Adrenal gland (tissue), 12 donors: ENCODE results near the gene SEMA6A. TPM values are rescaled to one million over a fixed set of nuclear protein-coding genes. Genes with fewer than 3 reads are reported as not detected.
A peak's percentile ranks its signal among the peaks of the same experiment; 100 is the strongest.

Experiments
- DNase-seq, 7 donors: peaks; one replicate each; pipeline ENCODE4 v3.0.0-alpha.2; 2019 to 2020
- H3K27ac ChIP-seq, 5 donors: fragments of 200-600 bp; sonication (generic) in 4 of 5; 1 replicate in 3 of 5; 2 replicates in 2 of 5; pipeline versions ENCODE4 v1.5.1 to v1.8.0; 2016 to 2020; ENCODE audit warnings: mild to moderate bottlenecking in 1 of 5
- H3K27me3 ChIP-seq: fragments of 200-600 bp; 2 replicates; pipeline ENCODE4 v1.8.0; 2021
- H3K36me3 ChIP-seq, 2 donors: fragments of 200-600 bp; replicated peaks in 1 of 2; 1 replicate in 1 of 2; 2 replicates in 1 of 2; pipeline versions ENCODE4 v1.5.1 to v1.8.0; 2018 to 2022
- H3K4me1 ChIP-seq, 2 donors: fragments of 200-600 bp; replicated peaks in 1 of 2; 1 replicate in 1 of 2; 2 replicates in 1 of 2; pipeline versions ENCODE4 v1.5.1 to v1.8.0; 2018 to 2021
- H3K4me3 ChIP-seq, 4 donors: fragments of 200-600 bp; sonication (generic) in 3 of 4; one replicate each; pipeline ENCODE4 v1.5.1; 2016 to 2018
- H3K9me3 ChIP-seq, 3 donors: fragments of 200-600 bp; sonication (generic) in 1 of 3; replicated peaks in 1 of 3; 1 replicate in 2 of 3; 2 replicates in 1 of 3; pipeline versions ENCODE4 v1.5.1 to v1.8.0; 2016 to 2021
- POLR2A ChIP-seq, 2 donors: fragments of 450-650 bp; IDR thresholded peaks; one replicate each; pipeline ENCODE4 v1.6.1; 2017; ENCODE audit warnings: antibody characterized with exemption in 2 of 2, mild to moderate bottlenecking in 2 of 2, moderate library complexity in 1 of 2
- WGBS, 4 donors: extraction: QIAGEN DNeasy Blood & Tissue Kit in 2 of 4; methylation state at CpG; one replicate each; pipeline versions ENCODE4 v1.1.5 to v1.1.7; 2013 to 2017; 5-methylcytosine and 5-hydroxymethylcytosine counted together
- intact Hi-C, 2 donors: fragments of 100-400 bp; cut with DNase I; formaldehyde crosslinking; loops; one replicate each; pipeline versions ENCODE4 v1.14.1 to v1.15.0; 2022 to 2023
- polyA plus RNA-seq, 3 donors: library from polyadenylated mRNA; stranded (reverse); fragments of 200-250 nt in 2 of 3; fragments of 350-450 nt in 1 of 3; fragmentation: Illumina TruSeq in 1 of 3; extraction: RNeasy Lipid Tissue Mini Kit (QIAGEN cat#74804) in 1 of 3; gene quantifications; one replicate each; pipeline ENCODE4 v1.2.3, GENCODE V29; 2013 to 2014
- total RNA-seq, 9 donors: library from RNA; depleted of rRNA in 4 of 9; stranded (reverse); fragments of >200 nt in 4 of 9; fragments of 120-200 nt in 1 of 9; fragmentation: NEBNext Ultra II Directional in 1 of 9; extraction: Animal tissue kit (Norgen Biotek cat#: 25700) in 1 of 9; gene quantifications; one replicate each; pipeline versions ENCODE4 v1.1.0 to v1.2.4, GENCODE V29; 2013 to 2023
- TF ChIP-seq, protein P1 (sequence below), 6 experiments: fragments of 450-650 bp in 4 of 6; fragments of 200-600 bp in 2 of 6; sonication (generic) in 1 of 6; IDR thresholded peaks; 1 replicate in 5 of 6; 2 replicates in 1 of 6; pipeline versions ENCODE4 v1.5.1 to v1.8.0; 2016 to 2021; ENCODE audit warnings: antibody characterized with exemption in 6 of 6, mild to moderate bottlenecking in 2 of 6, moderate library complexity in 1 of 6
- donor health status: healthy with polysubstance abuse.
- donor health status: Bipolar disorder and iron deficiency.
- donor health status: DM: yes; HTN: yes; CAD: no.
- donor health status: DM: no; HTN: no; CAD: no.
- donor health status: DM: no; HTN: no; CAD: no.
- donor health status: DM: yes; HTN: yes; CAD: no.

The SEMA6A gene
- total and polyA plus RNA-seq, 12 donors: 55.1 to 182 (median 124) TPM

DNA sequence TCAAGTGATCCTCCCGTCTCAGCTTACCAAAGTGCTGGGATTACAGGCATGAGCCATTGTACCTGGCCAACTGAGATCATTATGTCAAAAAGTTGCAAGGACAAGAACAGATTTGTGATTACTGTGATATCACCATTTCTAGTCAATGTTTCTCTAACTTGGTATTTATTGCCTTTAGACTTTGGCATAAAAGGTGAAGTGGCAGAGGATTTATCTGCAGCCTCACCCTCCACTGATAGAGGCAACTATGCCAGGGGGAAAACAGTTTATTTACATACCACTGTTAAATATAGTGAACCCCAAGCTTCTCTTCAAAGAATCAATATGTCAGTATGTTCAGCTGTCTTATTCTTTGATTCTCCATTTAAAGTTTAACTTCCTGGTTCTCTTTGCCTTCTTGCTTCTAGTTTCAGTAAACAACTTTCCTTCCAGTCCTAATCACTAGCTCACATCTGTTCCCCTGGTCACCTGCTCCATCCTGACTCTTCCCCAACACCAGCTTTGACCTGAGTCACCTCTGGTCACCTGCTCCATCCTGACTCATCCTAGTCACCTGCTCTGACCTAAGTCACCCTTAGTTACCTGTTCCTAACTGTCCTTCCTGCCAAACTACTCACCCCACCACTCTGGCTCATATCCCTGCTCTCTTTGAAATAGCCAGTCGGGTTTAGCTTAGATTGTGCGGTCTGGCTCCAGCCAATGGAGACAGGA, 29.9 kb downstream of the SEMA6A start:
- intact Hi-C loops: no loop called here
- 97 to 100% (median 97%) methylated on average over 3 of the region's 3 CpGs for WGBS, 4 donors

DNA sequence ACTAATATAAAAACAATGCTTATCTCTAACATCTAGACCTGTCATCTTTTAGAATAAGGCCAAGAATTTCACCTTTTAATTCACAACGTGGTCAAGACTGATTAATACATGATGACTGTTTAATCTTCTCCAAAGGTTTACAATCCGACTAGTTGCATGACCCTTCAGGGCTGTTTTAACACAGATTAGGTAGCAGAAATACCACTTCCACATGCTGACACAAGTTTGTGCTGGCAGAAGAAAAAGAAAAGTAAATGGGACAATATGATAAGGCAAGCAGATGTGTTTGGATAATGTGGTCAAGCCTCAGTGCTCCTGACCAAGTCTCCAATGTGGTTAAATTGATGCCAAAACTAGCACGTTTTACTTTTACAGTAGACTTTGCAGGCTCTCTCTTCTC, 31.1 kb downstream of the SEMA6A start:
- H3K27me3 ChIP-seq: no peaks in the 10 kb centered on the region
- DNase-seq: no peak
- peak overlapping the region; percentile 5 to 96 (median 79) for H3K27ac ChIP-seq
- no peak for TF ChIP-seq POLR2A (IDR thresholded peaks at IDR 0.05)
- TF ChIP-seq, protein P1, sequence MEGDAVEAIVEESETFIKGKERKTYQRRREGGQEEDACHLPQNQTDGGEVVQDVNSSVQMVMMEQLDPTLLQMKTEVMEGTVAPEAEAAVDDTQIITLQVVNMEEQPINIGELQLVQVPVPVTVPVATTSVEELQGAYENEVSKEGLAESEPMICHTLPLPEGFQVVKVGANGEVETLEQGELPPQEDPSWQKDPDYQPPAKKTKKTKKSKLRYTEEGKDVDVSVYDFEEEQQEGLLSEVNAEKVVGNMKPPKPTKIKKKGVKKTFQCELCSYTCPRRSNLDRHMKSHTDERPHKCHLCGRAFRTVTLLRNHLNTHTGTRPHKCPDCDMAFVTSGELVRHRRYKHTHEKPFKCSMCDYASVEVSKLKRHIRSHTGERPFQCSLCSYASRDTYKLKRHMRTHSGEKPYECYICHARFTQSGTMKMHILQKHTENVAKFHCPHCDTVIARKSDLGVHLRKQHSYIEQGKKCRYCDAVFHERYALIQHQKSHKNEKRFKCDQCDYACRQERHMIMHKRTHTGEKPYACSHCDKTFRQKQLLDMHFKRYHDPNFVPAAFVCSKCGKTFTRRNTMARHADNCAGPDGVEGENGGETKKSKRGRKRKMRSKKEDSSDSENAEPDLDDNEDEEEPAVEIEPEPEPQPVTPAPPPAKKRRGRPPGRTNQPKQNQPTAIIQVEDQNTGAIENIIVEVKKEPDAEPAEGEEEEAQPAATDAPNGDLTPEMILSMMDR (IDR thresholded peaks at IDR 0.05): no peak
- no peaks in the 10 kb centered on the region for H3K9me3 ChIP-seq
- 18 to 29% (median 23%) methylated on average over 3 of the region's 3 CpGs for WGBS, 4 donors
- peaks cover 18 to 52% of the 10 kb centered on the region in 2 donors for H3K4me1 ChIP-seq
- no peak overlapping the region for H3K4me3 ChIP-seq
- no peaks in the 10 kb centered on the region for H3K36me3 ChIP-seq
- intact Hi-C loops: no loop called here

More for the DNA sequence above, 29.9 kb downstream of the SEMA6A start:
- H3K4me1 ChIP-seq: peaks cover 14 to 63% of the 10 kb centered on the region in 2 donors
- no peaks in the 10 kb centered on the region for H3K27me3 ChIP-seq
- H3K36me3 ChIP-seq: no peaks in the 10 kb centered on the region
- peak overlapping the region in 3 of 5 donors; percentile 79 to 96 (median 87) for H3K27ac ChIP-seq
- peak in 1 of 7 donors; percentile 55 for DNase-seq
- H3K4me3 ChIP-seq: no peak overlapping the region
- TF ChIP-seq POLR2A (IDR thresholded peaks at IDR 0.05): no peak
- TF ChIP-seq, protein P1 (IDR thresholded peaks at IDR 0.05): no peak
- no peaks in the 10 kb centered on the region for H3K9me3 ChIP-seq

DNA sequence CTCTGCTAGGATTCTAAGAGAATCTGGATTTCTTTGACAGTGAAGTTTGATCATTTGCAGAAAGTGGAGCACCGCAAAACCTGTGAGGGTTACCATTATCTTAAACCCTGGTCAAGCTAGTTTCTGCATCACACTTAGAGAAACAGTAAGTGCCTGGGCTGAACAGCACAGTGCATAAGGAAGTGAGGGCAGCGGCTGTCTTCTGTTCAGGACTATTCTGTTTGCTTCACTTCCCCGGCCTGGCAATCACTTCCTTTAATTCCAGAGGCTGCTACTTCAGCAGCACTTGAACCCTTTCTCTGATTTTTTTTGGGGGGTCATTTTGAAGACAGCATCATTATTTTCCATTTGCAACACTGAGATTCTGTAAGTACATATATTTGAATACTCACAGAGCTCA, 32.0 kb downstream of the SEMA6A start:
- H3K27ac ChIP-seq: peak overlapping the region in 3 of 5 donors; percentile 48 to 87 (median 79)
- peaks cover 18 to 45% of the 10 kb centered on the region in 2 donors for H3K4me1 ChIP-seq
- WGBS, 4 donors: 68 to 80% (median 74%) methylated on average over 3 of the region's 3 CpGs
- no peaks in the 10 kb centered on the region for H3K9me3 ChIP-seq
- intact Hi-C loops: no loop called here
- no peak for DNase-seq
- H3K4me3 ChIP-seq: no peak overlapping the region
- H3K27me3 ChIP-seq: no peaks in the 10 kb centered on the region
- TF ChIP-seq, protein P1 (IDR thresholded peaks at IDR 0.05): no peak
- no peak for TF ChIP-seq POLR2A (IDR thresholded peaks at IDR 0.05)
- H3K36me3 ChIP-seq: no peaks in the 10 kb centered on the region

DNA sequence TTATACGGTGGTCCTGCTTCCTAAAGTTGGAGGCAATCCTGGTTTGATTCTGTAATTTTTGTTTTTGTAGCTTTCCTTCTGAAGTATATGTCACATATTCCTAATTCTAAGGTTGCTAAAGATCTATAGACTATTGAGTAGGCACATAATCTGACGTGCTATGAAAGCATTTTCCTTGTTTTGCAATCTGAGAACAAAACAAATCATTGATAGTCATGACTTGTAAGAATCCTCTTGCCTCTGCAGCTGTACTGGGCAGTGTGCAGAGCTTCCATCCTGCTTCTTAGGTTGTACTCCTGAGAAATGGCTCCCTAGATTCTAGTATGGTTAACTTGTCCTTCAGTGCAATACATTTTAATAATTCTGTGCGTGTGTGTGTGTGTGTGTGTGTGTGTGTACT, 35.4 kb downstream of the SEMA6A start:
- Histone ChIP-seq H3K4me3 (no peak overlapping the region), H3K9me3 (no peaks in the 10 kb centered on the region), H3K27ac (no peak overlapping the region), H3K36me3 (no peaks in the 10 kb centered on the region), H3K27me3 (no peaks in the 10 kb centered on the region), H3K4me1 (peaks cover 11 to 58% of the 10 kb centered on the region in 2 donors)
- DNase-seq: no peak
- no peak for TF ChIP-seq POLR2A (IDR thresholded peaks at IDR 0.05)
- 73 to 80% (median 79%) methylated on average over 3 of the region's 3 CpGs for WGBS, 4 donors
- intact Hi-C loops: no loop called here
